Colonic mucosa (tissue), 4 donors: ENCODE results near the gene SLC51B. TPM values are rescaled to one million over a fixed set of nuclear protein-coding genes. Genes with fewer than 3 reads are reported as not detected.

Experiments used
- DNase-seq: peaks from one replicate; pipeline ENCODE4 v3.0.0-alpha.2; 2020
- H3K27ac ChIP-seq: fragments of 200-600 bp; one replicate; pipeline ENCODE4 v1.8.0; 2021
- H3K27me3 ChIP-seq: fragments of 200-600 bp; one replicate; pipeline ENCODE4 v1.8.0; 2021
- H3K36me3 ChIP-seq: fragments of 200-600 bp; one replicate; pipeline ENCODE4 v1.8.0; 2021
- H3K4me1 ChIP-seq: fragments of 200-600 bp; one replicate; pipeline ENCODE4 v1.8.0; 2021; ENCODE audit warnings: mild to moderate bottlenecking
- H3K4me3 ChIP-seq: fragments of 200-600 bp; one replicate; pipeline ENCODE4 v1.8.0; 2021
- H3K9ac ChIP-seq, 2 donors: one replicate each; pipeline ENCODE4 v1.7.0; 2013; ENCODE audit warnings: control low read depth in 2 of 2, low read depth in 2 of 2, low read length in 2 of 2
- H3K9me3 ChIP-seq: fragments of 200-600 bp; one replicate; pipeline ENCODE4 v1.8.0; 2021
- CTCF ChIP-seq: fragments of 200-600 bp; IDR thresholded peaks from one replicate; pipeline ENCODE4 v1.8.0; 2022; ENCODE audit warnings: antibody characterized with exemption, mild to moderate bottlenecking
- intact Hi-C: fragments of 100-400 bp; cut with DNase I; formaldehyde crosslinking; loops from one replicate; pipeline ENCODE4 v1.14.1; 2022
- total RNA-seq, 2 donors: library from RNA; stranded (reverse); fragmentation: NEBNext Ultra II Directional in 1 of 2; extraction: Animal tissue kit (Norgen Biotek cat#: 25700) in 1 of 2; gene quantifications; one replicate each; pipeline ENCODE4 v1.2.1, GENCODE V29; 2021
- donor health status: healthy.
- donor health status: DM: no; HTN: no; CAD: no.
- donor health status: DM: no; HTN: no; CAD: no.

SLC51B gene
- total RNA-seq, 2 donors from 2014 or later, result 73.1 to 102 TPM

- intact Hi-C loops, result no loop called here
- H3K27ac ChIP-seq, result no peak overlapping the region
These were observed 15.6 kb downstream of the SLC51B start for GRCh38 chr15:65060641-65061397.

GRCh38 chr15:65062061-65062460, 16.9 kb downstream of the SLC51B start:
- intact Hi-C loops, result no loop called here
- Histone ChIP-seq H3K36me3 (no peaks in the 10 kb centered on the region), H3K4me3 (no peak overlapping the region), H3K9me3 (no peaks in the 10 kb centered on the region), H3K27ac (no peak overlapping the region), H3K9ac (no peak overlapping the region), H3K4me1 (no peaks in the 10 kb centered on the region), H3K27me3 (no peaks in the 10 kb centered on the region)
- no peak for TF ChIP-seq CTCF
- DNase-seq, result no peak

More at GRCh38 chr15:65060641-65061397, 15.6 kb downstream of the SLC51B start:
- DNase-seq, result no peak
- no peak overlapping the region for H3K9ac ChIP-seq
- no peaks in the 10 kb centered on the region for H3K36me3 ChIP-seq
- H3K27me3 ChIP-seq, result no peaks in the 10 kb centered on the region
- H3K9me3 ChIP-seq, result no peaks in the 10 kb centered on the region
- H3K4me1 ChIP-seq, result no peaks in the 10 kb centered on the region
- H3K4me3 ChIP-seq, result no peak overlapping the region
- TF ChIP-seq CTCF, result no peak

- Histone ChIP-seq H3K9me3 (no peaks in the 10 kb centered on the region), H3K27ac (no peak overlapping the region), H3K9ac (no peak overlapping the region), H3K4me3 (no peak overlapping the region), H3K36me3 (no peaks in the 10 kb centered on the region), H3K4me1 (no peaks in the 10 kb centered on the region), H3K27me3 (peaks cover 3% of the 10 kb centered on the region)
- intact Hi-C loops, result no loop called here
- DNase-seq, result no peak
- no peak for TF ChIP-seq CTCF
These were observed 17.5 kb downstream of the SLC51B start for GRCh38 chr15:65062726-65063125.

- Histone ChIP-seq H3K27me3 (peaks cover 7% of the 10 kb centered on the region), H3K9ac (no peak overlapping the region), H3K9me3 (no peaks in the 10 kb centered on the region), H3K27ac (peak overlapping the region; percentile 71), H3K4me1 (no peaks in the 10 kb centered on the region), H3K36me3 (no peaks in the 10 kb centered on the region), H3K4me3 (no peak overlapping the region)
- intact Hi-C loops, result no loop called here
- no peak for DNase-seq
- no peak for TF ChIP-seq CTCF
These were observed 20.9 kb downstream of the SLC51B start for GRCh38 chr15:65066001-65066634.

- peak overlapping the region; percentile 26 to 33 for H3K9ac ChIP-seq
- H3K4me3 ChIP-seq, result peak overlapping the region; percentile 42
- no peaks in the 10 kb centered on the region for H3K36me3 ChIP-seq
- no peak for TF ChIP-seq CTCF
- no peaks in the 10 kb centered on the region for H3K9me3 ChIP-seq
- intact Hi-C loops, result no loop called here
- DNase-seq, result no peak
- H3K27me3 ChIP-seq, result peaks cover 7% of the 10 kb centered on the region
- H3K27ac ChIP-seq, result peak overlapping the region; percentile 71
- H3K4me1 ChIP-seq, result no peaks in the 10 kb centered on the region
These were observed 21.6 kb downstream of the SLC51B start for GRCh38 chr15:65066635-65067316.
